Transverse colon (tissue), 4 donors: ENCODE measurements around the gene PALM. TPM values are rescaled to one million over a fixed set of nuclear protein-coding genes. Genes with fewer than 3 reads are reported as not detected.

Experiments used
- DNase-seq: peaks from one replicate; pipeline ENCODE4 v3.0.0-alpha.2; 2019
- H3K27ac ChIP-seq, 4 donors: fragments of 200-600 bp; sonication (generic); 2 replicates each; pipeline ENCODE4 v1.5.1; 2016 to 2018; ENCODE audit warnings: inconsistent platforms in 4 of 4
- H3K27me3 ChIP-seq: fragments of 200-600 bp; sonication (generic); 2 replicates; pipeline ENCODE4 v1.5.1; 2017; ENCODE audit warnings: inconsistent platforms
- H3K36me3 ChIP-seq, 4 donors: fragments of 200-600 bp; sonication (generic); 2 replicates each; pipeline ENCODE4 v1.5.1; 2017 to 2019; ENCODE audit warnings: inconsistent platforms in 4 of 4
- H3K4me1 ChIP-seq, 4 donors: fragments of 200-600 bp; sonication (generic); 2 replicates each; pipeline ENCODE4 v1.5.1; 2017 to 2020; ENCODE audit warnings: inconsistent platforms in 4 of 4
- H3K4me3 ChIP-seq, 4 donors: fragments of 200-600 bp; sonication (generic); 1 replicate in 1 of 4; 2 replicates in 3 of 4; pipeline versions ENCODE4 v1.5.1 to v1.6.1; 2017 to 2019; ENCODE audit warnings: inconsistent platforms in 4 of 4
- H3K9me3 ChIP-seq, 2 donors: fragments of 200-600 bp; sonication (generic); 2 replicates each; pipeline ENCODE4 v1.5.1; 2017 to 2019; ENCODE audit warnings: inconsistent platforms in 2 of 2
- CTCF ChIP-seq, 5 experiments: fragments of 200-600 bp in 3 of 5; fragments of 450-650 bp in 2 of 5; sonication (generic) in 3 of 5; IDR thresholded peaks; 1 replicate in 2 of 5; 2 replicates in 3 of 5; pipeline ENCODE4 v1.5.1; 2016 to 2017; ENCODE audit warnings: antibody characterized with exemption in 5 of 5, inconsistent platforms in 3 of 5, mild to moderate bottlenecking in 2 of 5, moderate library complexity in 1 of 5
- EP300 ChIP-seq: sonication (generic); formaldehyde crosslinking; IDR thresholded peaks from one replicate; pipeline ENCODE4 v1.6.1; 2017; ENCODE audit warnings: antibody characterized with exemption, low read depth
- POLR2A ChIP-seq: fragments of 450-650 bp; IDR thresholded peaks from one replicate; pipeline ENCODE4 v1.6.1; 2016; ENCODE audit warnings: antibody characterized with exemption, mild to moderate bottlenecking, moderate library complexity
- POLR2AphosphoS5 ChIP-seq, 3 donors: sonication (generic); formaldehyde crosslinking; IDR thresholded peaks; one replicate each; pipeline ENCODE4 v1.6.1; 2016; ENCODE audit warnings: antibody characterized with exemption in 3 of 3
- WGBS, 2 donors: methylation state at CpG; one replicate each; pipeline ENCODE4 v1.1.5; 2018; ENCODE audit warnings: low coverage in 1 of 2; 5-methylcytosine and 5-hydroxymethylcytosine counted together
- in situ Hi-C, 4 donors: fragments of 200-750 bp; cut with MboI; loops; one replicate each; pipeline versions ENCODE4 v1.15.0 to v1.15.1; 2017; ENCODE audit warnings: low sequenced_read_pairs in 3 of 4, low pct_ligation_motif_present in 1 of 4, low pct_unique_long_range_greater_than_20kb in 1 of 4
- intact Hi-C: fragments of 100-400 bp; cut with DNase I; formaldehyde crosslinking; loops from one replicate; pipeline ENCODE4 v1.15.1; 2023; ENCODE audit warnings: low total_unique reads
- total RNA-seq, 4 donors: library from RNA; depleted of rRNA; stranded (reverse); fragments of >200 nt; gene quantifications; one replicate each; pipeline ENCODE4 v1.1.0, GENCODE V29; 2016

The PALM gene
- total RNA-seq, 4 donors from 2014 or later = 14.1 to 99.3 (median 29.8) TPM

GRCh38 chr19:752652-753517 is 44.1 kb downstream of the PALM start:
- DNase-seq = peak; percentile 95
- Histone ChIP-seq H3K36me3 (peaks cover 0 to 6% (median 0%) of the 10 kb centered on the region in 4 donors), H3K27me3 (peaks cover 3% of the 10 kb centered on the region), H3K4me3 (peak overlapping the region in 3 of 4 donors; percentile 23 to 55 (median 51)), H3K27ac (peak overlapping the region; percentile 93 to 97 (median 96)), H3K9me3 (no peaks in the 10 kb centered on the region), H3K4me1 (peaks cover 0 to 52% (median 41%) of the 10 kb centered on the region in 4 donors)
- TF ChIP-seq POLR2A = peak; percentile 73
- peak; percentile 85 for TF ChIP-seq EP300
- no peak for TF ChIP-seq CTCF (IDR thresholded peaks at IDR 0.05)
- TF ChIP-seq POLR2AphosphoS5 (IDR thresholded peaks at IDR 0.05) = peak; percentile 45 to 92 (median 85)
- in situ Hi-C loops (no loop called here), intact Hi-C loops (no loop called here)
- 19 to 39% methylated on average over 9 to 34 of the region's 39 CpGs for WGBS, 2 donors

- Histone ChIP-seq H3K27me3 (peaks cover 3% of the 10 kb centered on the region), H3K4me3 (peak overlapping the region in 1 of 4 donors; percentile 35), H3K27ac (peak overlapping the region; percentile 93 to 97 (median 96)), H3K9me3 (no peaks in the 10 kb centered on the region), H3K36me3 (peaks cover 0 to 6% (median 2%) of the 10 kb centered on the region in 4 donors), H3K4me1 (peaks cover 0 to 38% (median 35%) of the 10 kb centered on the region in 4 donors)
- DNase-seq = peak; percentile 61
- in situ Hi-C loops (no loop called here), intact Hi-C loops (no loop called here)
- WGBS, 2 donors = 74 to 96% methylated on average over 5 to 9 of the region's 9 CpGs
- TF ChIP-seq POLR2AphosphoS5 (IDR thresholded peaks at IDR 0.05) (peak in 2 of 3 donors; percentile 25 to 26), POLR2A (no peak)
Measured at GRCh38 chr19:754530-754929, 45.8 kb downstream of the PALM start.

- intact Hi-C loops (no loop called here), in situ Hi-C loops (no loop called here)
- peaks cover 0 to 38% (median 34%) of the 10 kb centered on the region in 4 donors for H3K4me1 ChIP-seq
- peak overlapping the region; percentile 93 to 97 (median 96) for H3K27ac ChIP-seq
- peaks cover 0 to 6% (median 2%) of the 10 kb centered on the region in 4 donors for H3K36me3 ChIP-seq
- peak overlapping the region in 1 of 4 donors; percentile 35 for H3K4me3 ChIP-seq
- WGBS, 2 donors = 50 to 67% methylated on average over 4 to 15 of the region's 15 CpGs
- peaks cover 3% of the 10 kb centered on the region for H3K27me3 ChIP-seq
- DNase-seq = peak; percentile 90
- no peaks in the 10 kb centered on the region for H3K9me3 ChIP-seq
- no peak for TF ChIP-seq CTCF (IDR thresholded peaks at IDR 0.05)
- TF ChIP-seq POLR2AphosphoS5 (IDR thresholded peaks at IDR 0.05) = peak; percentile 44 to 93 (median 91)
- peak; percentile 89 for TF ChIP-seq EP300
- peak; percentile 82 for TF ChIP-seq POLR2A
Measured at GRCh38 chr19:755063-755462, 46.3 kb downstream of the PALM start.

- TF ChIP-seq CTCF (IDR thresholded peaks at IDR 0.05) (no peak), EP300 (no peak), POLR2A (no peak), POLR2AphosphoS5 (IDR thresholded peaks at IDR 0.05) (no peak)
- Histone ChIP-seq H3K27ac (peak overlapping the region in 3 of 4 donors; percentile 64 to 97 (median 97)), H3K36me3 (peaks cover 0 to 7% (median 2%) of the 10 kb centered on the region in 4 donors), H3K9me3 (no peaks in the 10 kb centered on the region), H3K4me1 (peaks cover 0 to 32% (median 31%) of the 10 kb centered on the region in 4 donors), H3K4me3 (no peak overlapping the region), H3K27me3 (no peaks in the 10 kb centered on the region)
- in situ Hi-C loops (no loop called here), intact Hi-C loops (no loop called here)
- DNase-seq = peak; percentile 51
Measured at GRCh38 chr19:756236-756635, 47.5 kb downstream of the PALM start.
